ENCODE data around the gene CNKSR1.
"Not testable (repeated sequence)": the region's sequence is repeated elsewhere in the genome, so short reads cannot be mapped to it uniquely, and the experiment has no call there.

CNKSR1 gene

GRCh38 chr1:26225033-26225831 is 47.9 kb downstream of the CNKSR1 start:
- DNase-seq (ENCODE audit: low read depth), result peak; percentile 21

- not testable (repeated sequence) for DNase-seq (ENCODE audit: low read depth)
Measured at GRCh38 chr1:26230682-26231081, 53.4 kb downstream of the CNKSR1 start.

- peak; percentile 98 for DNase-seq (ENCODE audit: low read depth)
Measured at GRCh38 chr1:26233903-26234643, 56.8 kb downstream of the CNKSR1 start, which contains the start of gene CEP85. CEP85 (plus strand) TSS chr1:26234200; CDS start chr1:26239784, 5,584 bp downstream.

- DNase-seq (ENCODE audit: low read depth), result no peak
Measured at GRCh38 chr1:26234644-26235370, 57.5 kb downstream of the CNKSR1 start.

- no peak for DNase-seq (ENCODE audit: low read depth)
Measured at GRCh38 chr1:26237230-26237966, 60.1 kb downstream of the CNKSR1 start.

All from T follicular helper cell (primary cell).